HEK293 (cell line): ENCODE measurements around the gene SAC3D1.

Experiments
- CTCF ChIA-PET: fragments of 350-600 bp; formaldehyde crosslinking; extraction: SDS; loops from one replicate; lab custom pipeline; 2021; ENCODE audit warnings: antibody characterized with exemption; lab: Yijun Ruan, JAX
- POLR2A ChIA-PET: fragments of 300-600 bp; formaldehyde crosslinking; extraction: SDS; loops from one replicate; lab custom pipeline; 2020; ENCODE audit warnings: antibody characterized with exemption, inconsistent platforms; lab: Yijun Ruan, JAX
- H3K27ac ChIP-seq: fragments of 200-500 bp; sonication (Bioruptor generic); 2 replicates; pipeline ENCODE4 v1.5.1; 2014; ENCODE audit warnings: low read depth, low read length, control low read depth, inconsistent platforms; ENCODE audit errors: extremely low read depth
- H3K36me3 ChIP-seq, 2 experiments: fragments of 200-500 bp in 1 of 2; sonication (Bioruptor generic) in 1 of 2; 1 replicate in 1 of 2; 2 replicates in 1 of 2; pipeline ENCODE4 v1.5.1; 2014 to 2017; ENCODE audit warnings: inconsistent platforms in 2 of 2, low read length in 2 of 2; ENCODE audit not compliant: control insufficient read depth in 2 of 2, insufficient read depth in 1 of 2
- H3K4me1 ChIP-seq: fragments of 200-500 bp; sonication (Bioruptor generic); 2 replicates; pipeline ENCODE4 v1.5.1; 2014; ENCODE audit warnings: mild to moderate bottlenecking, low read length, inconsistent platforms; ENCODE audit not compliant: control insufficient read depth, insufficient read depth
- H3K4me3 ChIP-seq: 2 replicates; pipeline ENCODE4 v1.5.1; 2011; ENCODE audit warnings: low read depth, mild to moderate bottlenecking, control low read depth, low read length, moderate library complexity
- H3K9me3 ChIP-seq: fragments of 200-500 bp; sonication (Bioruptor generic); 2 replicates; pipeline ENCODE4 v1.5.1; 2014; ENCODE audit warnings: low read depth, low read length, inconsistent platforms; ENCODE audit not compliant: control insufficient read depth, insufficient read depth
- KLF7 ChIP-seq: fragments of 450-650 bp; formaldehyde crosslinking; IDR thresholded peaks from 2 replicates; pipeline ENCODE4 v1.5.1; 2016; ENCODE audit warnings: missing biosample characterization, missing genetic modification characterization, borderline replicate concordance
- MZF1 ChIP-seq: fragments of 450-650 bp; formaldehyde crosslinking; IDR thresholded peaks from 2 replicates; pipeline ENCODE4 v1.5.1; 2017; ENCODE audit warnings: missing biosample characterization, missing genetic modification characterization, borderline replicate concordance
- PBX3 ChIP-seq: sonication (generic); formaldehyde crosslinking; IDR thresholded peaks from 2 replicates; pipeline ENCODE4 v1.8.1; 2022; ENCODE audit warnings: mild to moderate bottlenecking, moderate library complexity, missing genetic modification reagents
- SP3 ChIP-seq: fragments of 450-650 bp; formaldehyde crosslinking; IDR thresholded peaks from 2 replicates; pipeline ENCODE4 v1.5.1; 2016; ENCODE audit warnings: missing biosample characterization, missing genetic modification characterization
- YY1 ChIP-seq: fragments of 450-650 bp; formaldehyde crosslinking; IDR thresholded peaks from 2 replicates; pipeline ENCODE4 v1.5.1; 2018; ENCODE audit warnings: missing biosample characterization, missing genetic modification characterization
- ZBTB11 ChIP-seq: fragments of 450-650 bp; formaldehyde crosslinking; conservative IDR thresholded peaks from 2 replicates; pipeline ENCODE4 v1.5.1; 2016; ENCODE audit warnings: low read depth, missing biosample characterization, missing genetic modification characterization
- ZNF140 ChIP-seq: fragments of 450-650 bp; formaldehyde crosslinking; IDR thresholded peaks from 2 replicates; pipeline ENCODE4 v1.5.1; 2016; ENCODE audit warnings: missing biosample characterization, missing genetic modification characterization
- ZNF175 ChIP-seq: fragments of 450-650 bp; formaldehyde crosslinking; IDR thresholded peaks from 2 replicates; pipeline ENCODE4 v1.5.1; 2016; ENCODE audit warnings: missing biosample characterization, missing genetic modification characterization
- ZNF26 ChIP-seq: fragments of 450-650 bp; formaldehyde crosslinking; IDR thresholded peaks from 2 replicates; pipeline ENCODE4 v1.5.1; 2016; ENCODE audit warnings: missing biosample characterization, missing genetic modification characterization
- ZNF266 ChIP-seq: fragments of 450-650 bp; formaldehyde crosslinking; IDR thresholded peaks from 2 replicates; pipeline ENCODE4 v1.5.1; 2016; ENCODE audit warnings: missing biosample characterization, missing genetic modification characterization, low read depth
- ZNF274 ChIP-seq, 2 experiments: fragments of 200-500 bp in 1 of 2; fragments of 450-650 bp in 1 of 2; sonication (Bioruptor generic) in 1 of 2; formaldehyde crosslinking in 1 of 2; IDR thresholded peaks; 2 replicates each; pipeline versions ENCODE4 v1.5.1 to v1.6.1; 2014 to 2016; ENCODE audit warnings: borderline replicate concordance in 1 of 2, inconsistent platforms in 1 of 2, low read length in 1 of 2, missing biosample characterization in 1 of 2, missing genetic modification characterization in 1 of 2
- ZNF394 ChIP-seq: fragments of 450-650 bp; formaldehyde crosslinking; IDR thresholded peaks from 2 replicates; pipeline ENCODE4 v1.5.1; 2016; ENCODE audit warnings: missing biosample characterization, missing genetic modification characterization, mild to moderate bottlenecking, moderate library complexity, borderline replicate concordance
- ZNF529 ChIP-seq: fragments of 450-650 bp; formaldehyde crosslinking; IDR thresholded peaks from 2 replicates; pipeline ENCODE4 v1.5.1; 2017; ENCODE audit warnings: missing genetic modification characterization, missing biosample characterization; ENCODE audit not compliant: insufficient replicate concordance
- ZNF549 ChIP-seq: fragments of 450-650 bp; IDR thresholded peaks from 2 replicates; pipeline ENCODE4 v1.5.1; 2018; ENCODE audit warnings: missing biosample characterization, missing genetic modification characterization, mild to moderate bottlenecking, inconsistent platforms, moderate library complexity
- ZNF600 ChIP-seq: fragments of 450-650 bp; formaldehyde crosslinking; IDR thresholded peaks from 2 replicates; pipeline ENCODE4 v1.5.1; 2016; ENCODE audit warnings: missing biosample characterization, missing genetic modification characterization
- ZNF707 ChIP-seq: fragments of 450-650 bp; formaldehyde crosslinking; IDR thresholded peaks from 2 replicates; pipeline ENCODE4 v1.5.1; 2016; ENCODE audit warnings: missing biosample characterization, missing genetic modification characterization
- ZNF76 ChIP-seq: fragments of 450-650 bp; formaldehyde crosslinking; IDR thresholded peaks from 2 replicates; pipeline ENCODE4; 2016; ENCODE audit warnings: low read depth, missing biosample characterization, missing genetic modification characterization, borderline replicate concordance
- ZNF776 ChIP-seq: fragments of 450-650 bp; formaldehyde crosslinking; IDR thresholded peaks from 2 replicates; pipeline ENCODE4 v1.5.0; 2017; ENCODE audit warnings: missing biosample characterization, missing genetic modification characterization, borderline replicate concordance
- ZSCAN18 ChIP-seq: fragments of 450-650 bp; formaldehyde crosslinking; IDR thresholded peaks from 2 replicates; pipeline ENCODE4 v1.5.1; 2016; ENCODE audit warnings: missing biosample characterization, missing genetic modification characterization
- ZXDB ChIP-seq: fragments of 450-650 bp; formaldehyde crosslinking; IDR thresholded peaks from 2 replicates; pipeline ENCODE4 v1.5.1; 2016; ENCODE audit warnings: missing biosample characterization, missing genetic modification characterization
- TF ChIP-seq, protein P1 (sequence below): fragments of 450-650 bp; formaldehyde crosslinking; IDR thresholded peaks from 2 replicates; pipeline ENCODE4 v1.5.1; 2016; ENCODE audit warnings: missing biosample characterization, missing genetic modification characterization

SAC3D1 gene

DNA sequence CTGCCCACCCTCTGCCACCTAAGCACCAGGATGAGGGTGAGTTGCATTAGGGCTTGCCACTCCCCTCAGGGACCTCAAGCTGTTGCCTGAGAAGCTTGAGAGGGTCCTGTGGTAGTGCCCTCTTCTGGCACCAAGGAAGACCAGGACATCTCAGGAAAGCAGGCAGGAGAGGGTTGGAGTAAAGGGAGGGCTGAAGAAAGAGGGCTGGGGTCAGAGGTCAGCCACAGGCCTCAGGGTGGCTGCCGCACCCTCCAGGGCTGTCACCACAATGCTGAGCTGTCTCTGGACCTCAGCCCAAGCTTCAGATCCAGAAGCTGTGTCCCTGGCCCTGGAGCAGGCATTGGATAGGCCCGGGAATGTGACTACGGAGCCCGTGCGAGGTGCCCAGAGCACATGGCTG is 4.1 kb downstream of the SAC3D1 start (continued):
- TF ChIP-seq ZNF175 (no peak), PBX3 (CRISPR knock-in tag) (no peak)
- TF ChIP-seq, protein P1, sequence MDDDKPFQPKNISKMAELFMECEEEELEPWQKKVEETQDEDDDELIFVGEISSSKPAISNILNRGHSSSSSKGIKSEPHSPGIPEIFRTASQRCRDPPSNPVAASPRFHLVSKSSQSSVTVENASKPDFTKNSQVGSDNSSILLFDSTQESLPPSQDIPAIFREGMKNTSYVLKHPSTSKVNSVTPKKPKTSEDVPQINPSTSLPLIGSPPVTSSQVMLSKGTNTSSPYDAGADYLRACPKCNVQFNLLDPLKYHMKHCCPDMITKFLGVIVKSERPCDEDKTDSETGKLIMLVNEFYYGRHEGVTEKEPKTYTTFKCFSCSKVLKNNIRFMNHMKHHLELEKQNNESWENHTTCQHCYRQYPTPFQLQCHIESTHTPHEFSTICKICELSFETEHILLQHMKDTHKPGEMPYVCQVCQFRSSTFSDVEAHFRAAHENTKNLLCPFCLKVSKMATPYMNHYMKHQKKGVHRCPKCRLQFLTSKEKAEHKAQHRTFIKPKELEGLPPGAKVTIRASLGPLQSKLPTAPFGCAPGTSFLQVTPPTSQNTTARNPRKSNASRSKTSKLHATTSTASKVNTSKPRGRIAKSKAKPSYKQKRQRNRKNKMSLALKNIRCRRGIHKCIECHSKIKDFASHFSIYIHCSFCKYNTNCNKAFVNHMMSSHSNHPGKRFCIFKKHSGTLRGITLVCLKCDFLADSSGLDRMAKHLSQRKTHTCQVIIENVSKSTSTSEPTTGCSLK = no peak

DNA sequence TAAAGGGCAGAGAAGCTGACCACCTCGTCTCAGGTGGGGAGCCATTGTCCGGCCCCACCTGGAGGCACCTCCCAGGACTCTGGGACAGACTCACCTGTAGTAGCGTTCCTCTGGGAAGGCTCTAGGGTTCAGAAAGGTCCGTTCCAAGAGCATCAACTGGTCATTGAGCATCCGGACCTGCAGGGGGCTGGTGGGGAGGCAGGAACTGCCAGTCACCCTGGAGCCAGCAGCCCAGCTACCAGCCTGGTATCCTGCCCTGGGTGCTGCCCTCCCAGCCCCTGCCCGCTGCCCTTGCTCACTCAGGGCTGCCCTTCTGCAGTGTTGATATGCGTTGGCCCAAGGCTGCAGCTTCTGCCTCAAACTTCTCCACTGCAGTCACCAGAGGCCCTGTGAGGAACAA is 4.7 kb downstream of the SAC3D1 start:
- Histone ChIP-seq H3K4me1 (no peaks in the 10 kb centered on the region), H3K27ac (no peak overlapping the region), H3K9me3 (no peaks in the 10 kb centered on the region), H3K4me3 (no peak overlapping the region), H3K36me3 (peaks cover 0 to 31% of the 10 kb centered on the region in 2 experiments; a peak in 1 of 3 replicates)
- ChIA-PET POLR2A (no interaction called here), CTCF (interaction anchor here (0.6 to 1.1 kb wide), 2 partner anchors 12 to 14 kb away, joined by 3 to 4 read pairs; no protein-coding TSS in a partner anchor)
- TF ChIP-seq KLF7 (tag by site-specific recombination) = no peak
- TF ChIP-seq ZNF140 (tag by site-specific recombination) = no peak
- no peak for TF ChIP-seq ZNF776 (tag by site-specific recombination)
- TF ChIP-seq YY1 (tag by site-specific recombination) = no peak
- TF ChIP-seq MZF1 (tag by site-specific recombination) = no peak
- no peak for TF ChIP-seq ZNF600 (tag by site-specific recombination)
- no peak for TF ChIP-seq ZNF274 (IDR thresholded peaks at IDR 0.05; ENCODE audit: low read length)
- no peak for TF ChIP-seq ZNF274 (tag by site-specific recombination; IDR thresholded peaks at IDR 0.05; ENCODE audit: borderline replicate concordance)
- TF ChIP-seq ZNF266 (tag by site-specific recombination) = no peak
- no peak for TF ChIP-seq SP3 (tag by site-specific recombination)

GRCh38 chr11:65047581-65048422 is 6.8 kb downstream of the SAC3D1 start:
- Histone ChIP-seq H3K9me3 (no peaks in the 10 kb centered on the region), H3K27ac (no peak overlapping the region), H3K4me1 (no peaks in the 10 kb centered on the region), H3K4me3 (no peak overlapping the region), H3K36me3 (peaks cover 0 to 31% of the 10 kb centered on the region in 2 experiments; a peak in 1 of 3 replicates)
- ChIA-PET CTCF (interaction anchor here (1.2 kb wide), 1 partner anchor 28 kb away, joined by 3 read pairs; no protein-coding TSS in a partner anchor), POLR2A (no interaction called here)
- no peak for TF ChIP-seq ZBTB11 (tag by site-specific recombination)
- no peak for TF ChIP-seq SP3 (tag by site-specific recombination)
- TF ChIP-seq KLF7 (tag by site-specific recombination) = no peak
- no peak for TF ChIP-seq ZNF707
- no peak for TF ChIP-seq ZXDB (tag by site-specific recombination)
- no peak for TF ChIP-seq ZNF529 (tag by site-specific recombination)
- TF ChIP-seq ZNF26 (tag by site-specific recombination) = no peak
- no peak for TF ChIP-seq ZNF394 (tag by site-specific recombination)
- no peak for TF ChIP-seq ZNF76
- TF ChIP-seq ZSCAN18 = no peak
- TF ChIP-seq ZNF549 = no peak
